ENCODE measurements around the gene INA.
"Not testable (repeated sequence)": the region's sequence is repeated elsewhere in the genome, so short reads cannot be mapped to it uniquely, and the experiment has no call there.

GRCh38 chr10:103245587-103245986 is 31.4 kb upstream of the INA start, which contains the start of gene RPEL1:
- TF ChIP-seq EZH2 (IDR thresholded peaks at IDR 0.05; ENCODE audit: borderline replicate concordance, low read depth, low read length, poor library complexity, severe bottlenecking); CTCF (conservative IDR thresholded peaks at IDR 0.05; ENCODE audit: low read depth, low read length): not testable (repeated sequence)
